OCI-LY1 (cell line): Measurements from ENCODE around the gene ZNF444.

Experiments
- EZH2 ChIP-seq: fragments of 200-600 bp; sonication (generic), shearing (Covaris generic); IDR thresholded peaks from 2 replicates; pipeline ENCODE4 v1.8.0; 2017; ENCODE audit warnings: borderline replicate concordance, mixed run types, mild to moderate bottlenecking, antibody characterized with exemption, low read length, moderate library complexity, mixed read lengths
- TF ChIP-seq, protein P1 (sequence below): fragments of 200-600 bp; sonication (generic), shearing (Covaris generic); IDR thresholded peaks from 2 replicates; pipeline ENCODE4 v1.5.1; 2017; ENCODE audit warnings: mild to moderate bottlenecking, antibody characterized with exemption, low read length, moderate library complexity, mixed read lengths

DNA sequence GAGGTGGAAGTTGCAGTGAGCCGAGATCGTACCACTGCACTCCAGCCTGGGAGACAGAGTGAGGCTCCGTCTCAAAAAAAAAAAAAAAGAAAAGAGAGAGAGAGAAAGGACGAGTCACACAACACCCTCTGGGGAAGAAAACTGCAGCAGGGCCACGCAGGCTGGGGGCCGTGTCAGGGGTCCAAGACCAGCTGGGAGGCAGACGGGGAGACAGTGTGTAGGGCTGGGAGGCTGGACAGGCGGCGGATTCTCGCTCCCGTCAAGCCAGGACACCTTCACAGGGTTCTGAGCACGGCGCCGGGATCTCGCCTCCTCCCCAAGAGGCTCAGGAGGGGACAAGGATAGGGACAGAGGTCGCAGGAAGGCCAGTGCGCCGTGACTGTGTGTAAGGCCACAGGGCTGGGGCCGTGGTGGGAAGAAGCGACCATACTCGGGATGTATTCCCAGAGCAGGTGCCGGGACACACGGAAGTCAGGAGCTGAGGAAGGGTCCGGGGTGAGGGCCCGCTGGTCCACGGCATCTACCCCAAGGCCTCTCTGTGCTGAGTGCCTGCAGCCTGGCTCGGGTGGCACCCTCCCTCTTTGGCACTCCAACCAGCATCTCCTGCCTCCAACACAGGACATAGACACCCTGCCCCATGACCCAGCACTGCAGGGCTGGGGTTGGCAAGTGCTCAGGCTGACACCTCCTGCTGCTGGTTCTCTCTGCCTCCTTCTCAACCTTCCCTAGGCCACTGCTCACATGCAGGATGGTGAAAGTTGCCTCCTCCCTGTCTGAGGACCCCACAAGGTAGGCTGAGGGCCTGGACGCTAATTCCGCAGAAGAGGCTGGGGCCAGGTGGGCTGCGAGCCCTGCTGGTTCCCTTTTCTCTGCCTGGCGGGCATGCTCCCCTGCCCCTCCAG, 41.2 kb upstream of the ZNF444 start:
- TF ChIP-seq, protein P1, sequence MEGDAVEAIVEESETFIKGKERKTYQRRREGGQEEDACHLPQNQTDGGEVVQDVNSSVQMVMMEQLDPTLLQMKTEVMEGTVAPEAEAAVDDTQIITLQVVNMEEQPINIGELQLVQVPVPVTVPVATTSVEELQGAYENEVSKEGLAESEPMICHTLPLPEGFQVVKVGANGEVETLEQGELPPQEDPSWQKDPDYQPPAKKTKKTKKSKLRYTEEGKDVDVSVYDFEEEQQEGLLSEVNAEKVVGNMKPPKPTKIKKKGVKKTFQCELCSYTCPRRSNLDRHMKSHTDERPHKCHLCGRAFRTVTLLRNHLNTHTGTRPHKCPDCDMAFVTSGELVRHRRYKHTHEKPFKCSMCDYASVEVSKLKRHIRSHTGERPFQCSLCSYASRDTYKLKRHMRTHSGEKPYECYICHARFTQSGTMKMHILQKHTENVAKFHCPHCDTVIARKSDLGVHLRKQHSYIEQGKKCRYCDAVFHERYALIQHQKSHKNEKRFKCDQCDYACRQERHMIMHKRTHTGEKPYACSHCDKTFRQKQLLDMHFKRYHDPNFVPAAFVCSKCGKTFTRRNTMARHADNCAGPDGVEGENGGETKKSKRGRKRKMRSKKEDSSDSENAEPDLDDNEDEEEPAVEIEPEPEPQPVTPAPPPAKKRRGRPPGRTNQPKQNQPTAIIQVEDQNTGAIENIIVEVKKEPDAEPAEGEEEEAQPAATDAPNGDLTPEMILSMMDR, result no peak
- TF ChIP-seq EZH2, result no peak
